GM12873 (cell line): ENCODE measurements around the gene GJA1.

Source experiments
- CTCF ChIP-seq: IDR thresholded peaks from 2 replicates; pipeline ENCODE4 v1.5.1; 2012; ENCODE audit warnings: low read depth, mild to moderate bottlenecking, moderate library complexity, low read length, control low read depth; ENCODE audit not compliant: insufficient read depth; ENCODE audit errors: missing control alignments

GJA1 gene

GRCh38 chr6:121453191-121453590 lies 17.7 kb downstream of the GJA1 start:
- no peak for TF ChIP-seq CTCF

GRCh38 chr6:121460170-121460569 lies 24.7 kb downstream of the GJA1 start:
- no peak for TF ChIP-seq CTCF

- TF ChIP-seq CTCF = no peak
These were observed 27.6 kb downstream of the GJA1 start for GRCh38 chr6:121463087-121463486.

- TF ChIP-seq CTCF = no peak
These were observed 29.7 kb downstream of the GJA1 start for GRCh38 chr6:121465101-121465500.

GRCh38 chr6:121479486-121480098 lies 44.1 kb downstream of the GJA1 start:
- TF ChIP-seq CTCF = no peak

GRCh38 chr6:121480099-121480713 lies 44.8 kb downstream of the GJA1 start:
- TF ChIP-seq CTCF = no peak

- TF ChIP-seq CTCF = no peak
These were observed 46.7 kb downstream of the GJA1 start for GRCh38 chr6:121482004-121482693.
